K562 (cell line): ENCODE data around the gene PAF1. TPM values are rescaled to one million over a fixed set of nuclear protein-coding genes. Genes with fewer than 3 reads are reported as not detected.

ENCODE experiments used
- ATF7 ChIP-seq: fragments of 450-650 bp; IDR thresholded peaks from 2 replicates; pipeline ENCODE4 v1.7.1; 2014; ENCODE audit warnings: mild to moderate bottlenecking, moderate library complexity
- BRD9 ChIP-seq: fragments of 450-650 bp; IDR thresholded peaks from 2 replicates; pipeline ENCODE4 v1.6.1; 2018; ENCODE audit warnings: low read depth; ENCODE audit not compliant: partially characterized antibody
- CREBBP ChIP-seq: IDR thresholded peaks from one replicate; pipeline ENCODE4 v1.6.1; 2012; ENCODE audit warnings: low read depth, mild to moderate bottlenecking, control low read depth, inconsistent platforms, low read length
- CXXC5 ChIP-seq: fragments of 250-450 bp; sonication (Bioruptor Pico); IDR thresholded peaks from 2 replicates; pipeline ENCODE4 v1.8.0; 2022; ENCODE audit warnings: inconsistent platforms, mild to moderate bottlenecking, moderate library complexity
- MTA1 ChIP-seq: fragments of 450-650 bp; IDR thresholded peaks from 2 replicates; pipeline ENCODE4 v1.6.1; 2017; ENCODE audit warnings: borderline replicate concordance
- PHF8 ChIP-seq: fragments of 200-600 bp; sonication (generic); IDR thresholded peaks from 2 replicates; pipeline ENCODE4 v1.6.1; 2012; ENCODE audit warnings: mixed run types, mild to moderate bottlenecking, inconsistent platforms, low read length, moderate library complexity, borderline replicate concordance
- ZNF444 ChIP-seq: fragments of 250-450 bp; sonication (Bioruptor Pico); IDR thresholded peaks from 2 replicates; pipeline ENCODE4 v1.4.0; 2020; ENCODE audit warnings: mild to moderate bottlenecking, moderate library complexity
- ZNF551 ChIP-seq: fragments of 250-450 bp; sonication (Bioruptor Pico); IDR thresholded peaks from 2 replicates; pipeline ENCODE4 v1.5.0; 2021; ENCODE audit warnings: mild to moderate bottlenecking, moderate library complexity
- ZNF695 ChIP-seq: fragments of 450-650 bp; formaldehyde crosslinking; IDR thresholded peaks from 2 replicates; pipeline ENCODE4 v1.4.0; 2020; ENCODE audit warnings: mild to moderate bottlenecking, moderate library complexity
- ZNF707 ChIP-seq: fragments of 250-450 bp; sonication (Bioruptor Pico); conservative IDR thresholded peaks from 2 replicates; pipeline ENCODE4 v1.8.0; 2022; ENCODE audit warnings: inconsistent platforms, mild to moderate bottlenecking, moderate library complexity
- ZNF766 ChIP-seq: fragments of 200-800 bp; sonication (Bioruptor generic); conservative IDR thresholded peaks from 2 replicates; pipeline ENCODE4 v1.6.1; 2016; ENCODE audit warnings: missing genetic modification characterization, missing compliant biosample characterization
- polyA plus RNA-seq, 8 experiments: library from polyadenylated mRNA; depleted of rRNA in 4 of 8; stranded (reverse) in 5 of 8; unstranded in 3 of 8; fragments of >200 nt; fragmentation: Nextera tagmentation in 2 of 8; fragmentation: Illumina TruSeq in 1 of 8; extraction: Ambion mirVana in 2 of 8; extraction: Trizol in 1 of 8; gene quantifications; 2 replicates each; pipeline versions ENCODE4 v1.2.1 to v1.2.3, GENCODE V29; 2011 to 2014; ENCODE audit warnings: inconsistent platforms in 1 of 8, missing spikeins in 1 of 8
- total RNA-seq, 7 experiments: library from RNA; depleted of rRNA in 6 of 7; stranded (reverse); fragments of >200 nt in 6 of 7; fragmentation: Illumina TruSeq in 2 of 7; extraction: Trizol in 2 of 7; gene quantifications; 2 replicates each; pipeline versions ENCODE4 v1.2.1 to v1.2.3, GENCODE V29; 2011 to 2021; ENCODE audit warnings: low replicate concordance in 1 of 7
- TF ChIP-seq, protein P1 (sequence below): fragments of 250-450 bp; sonication (Bioruptor Pico); IDR thresholded peaks from 2 replicates; pipeline ENCODE4 v1.4.0; 2020
- TF ChIP-seq, protein P2 (sequence below): fragments of 450-650 bp; IDR thresholded peaks from 2 replicates; pipeline ENCODE4 v1.6.1; 2016; ENCODE audit warnings: mild to moderate bottlenecking
- TF ChIP-seq, protein P3 (sequence below): fragments of 250-450 bp; sonication (Bioruptor Pico); IDR thresholded peaks from 2 replicates; pipeline ENCODE4 v1.6.1; 2021; ENCODE audit warnings: mild to moderate bottlenecking

The PAF1 gene
- total and polyA plus RNA-seq, 9 of the 15 experiments (the other 6 are each of a cell fraction or from before 2014, with no cell fraction given): 1.5 to 45.0 (median 33.8) TPM

DNA sequence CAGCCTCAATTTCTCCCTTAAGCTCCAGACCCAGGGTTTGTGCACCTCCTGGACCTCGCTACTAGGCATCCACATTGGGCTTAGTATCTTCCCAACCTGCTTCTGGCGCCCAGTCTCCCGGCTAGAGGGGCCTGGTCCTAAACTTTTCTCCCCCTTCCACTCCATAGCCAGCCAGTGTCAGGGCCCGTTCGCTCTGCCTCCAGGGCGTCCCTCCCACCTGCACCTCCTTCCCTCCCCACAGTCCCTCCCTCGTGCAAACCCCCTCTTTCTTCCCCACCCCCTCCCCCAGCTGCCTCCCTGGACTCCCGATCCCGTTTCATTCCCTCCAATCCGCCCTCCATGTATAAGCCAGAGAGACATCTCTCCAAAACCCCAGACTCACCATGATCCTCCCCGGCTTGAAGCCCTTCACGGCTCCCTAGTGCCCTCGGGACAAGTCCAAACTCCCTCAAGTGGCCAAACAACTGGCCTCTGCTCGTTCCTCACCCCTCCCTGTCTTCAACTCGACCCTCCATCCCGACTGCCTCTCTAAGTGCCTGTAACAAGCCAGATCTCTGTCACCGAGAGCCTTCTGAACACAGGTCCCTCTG, 49.7 kb downstream of the PAF1 start (continued):
- TF ChIP-seq CXXC5 (CRISPR knock-in tag) (no peak), ZNF766 (CRISPR knock-in tag) (no peak), MTA1 (no peak), ZNF695 (CRISPR knock-in tag) (no peak), BRD9 (peak; percentile 50), ZNF551 (no peak), ZNF707 (CRISPR knock-in tag) (no peak; the same call in 1 of the 2 replicates), ZNF444 (CRISPR knock-in tag) (no peak), CREBBP (no peak), PHF8 (no peak), ATF7 (no peak)
- TF ChIP-seq, protein P1, sequence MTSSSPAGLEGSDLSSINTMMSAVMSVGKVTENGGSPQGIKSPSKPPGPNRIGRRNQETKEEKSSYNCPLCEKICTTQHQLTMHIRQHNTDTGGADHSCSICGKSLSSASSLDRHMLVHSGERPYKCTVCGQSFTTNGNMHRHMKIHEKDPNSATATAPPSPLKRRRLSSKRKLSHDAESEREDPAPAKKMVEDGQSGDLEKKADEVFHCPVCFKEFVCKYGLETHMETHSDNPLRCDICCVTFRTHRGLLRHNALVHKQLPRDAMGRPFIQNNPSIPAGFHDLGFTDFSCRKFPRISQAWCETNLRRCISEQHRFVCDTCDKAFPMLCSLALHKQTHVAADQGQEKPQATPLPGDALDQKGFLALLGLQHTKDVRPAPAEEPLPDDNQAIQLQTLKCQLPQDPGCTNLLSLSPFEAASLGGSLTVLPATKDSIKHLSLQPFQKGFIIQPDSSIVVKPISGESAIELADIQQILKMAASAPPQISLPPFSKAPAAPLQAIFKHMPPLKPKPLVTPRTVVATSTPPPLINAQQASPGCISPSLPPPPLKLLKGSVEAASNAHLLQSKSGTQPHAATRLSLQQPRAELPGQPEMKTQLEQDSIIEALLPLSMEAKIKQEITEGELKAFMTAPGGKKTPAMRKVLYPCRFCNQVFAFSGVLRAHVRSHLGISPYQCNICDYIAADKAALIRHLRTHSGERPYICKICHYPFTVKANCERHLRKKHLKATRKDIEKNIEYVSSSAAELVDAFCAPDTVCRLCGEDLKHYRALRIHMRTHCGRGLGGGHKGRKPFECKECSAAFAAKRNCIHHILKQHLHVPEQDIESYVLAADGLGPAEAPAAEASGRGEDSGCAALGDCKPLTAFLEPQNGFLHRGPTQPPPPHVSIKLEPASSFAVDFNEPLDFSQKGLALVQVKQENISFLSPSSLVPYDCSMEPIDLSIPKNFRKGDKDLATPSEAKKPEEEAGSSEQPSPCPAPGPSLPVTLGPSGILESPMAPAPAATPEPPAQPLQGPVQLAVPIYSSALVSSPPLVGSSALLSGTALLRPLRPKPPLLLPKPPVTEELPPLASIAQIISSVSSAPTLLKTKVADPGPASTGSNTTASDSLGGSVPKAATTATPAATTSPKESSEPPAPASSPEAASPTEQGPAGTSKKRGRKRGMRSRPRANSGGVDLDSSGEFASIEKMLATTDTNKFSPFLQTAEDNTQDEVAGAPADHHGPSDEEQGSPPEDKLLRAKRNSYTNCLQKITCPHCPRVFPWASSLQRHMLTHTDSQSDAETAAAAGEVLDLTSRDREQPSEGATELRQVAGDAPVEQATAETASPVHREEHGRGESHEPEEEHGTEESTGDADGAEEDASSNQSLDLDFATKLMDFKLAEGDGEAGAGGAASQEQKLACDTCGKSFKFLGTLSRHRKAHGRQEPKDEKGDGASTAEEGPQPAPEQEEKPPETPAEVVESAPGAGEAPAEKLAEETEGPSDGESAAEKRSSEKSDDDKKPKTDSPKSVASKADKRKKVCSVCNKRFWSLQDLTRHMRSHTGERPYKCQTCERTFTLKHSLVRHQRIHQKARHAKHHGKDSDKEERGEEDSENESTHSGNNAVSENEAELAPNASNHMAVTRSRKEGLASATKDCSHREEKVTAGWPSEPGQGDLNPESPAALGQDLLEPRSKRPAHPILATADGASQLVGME (CRISPR knock-in tag): 0 out of 2 replicates have a peak, but pooled peaks have one; percentile 45
- TF ChIP-seq, protein P2, sequence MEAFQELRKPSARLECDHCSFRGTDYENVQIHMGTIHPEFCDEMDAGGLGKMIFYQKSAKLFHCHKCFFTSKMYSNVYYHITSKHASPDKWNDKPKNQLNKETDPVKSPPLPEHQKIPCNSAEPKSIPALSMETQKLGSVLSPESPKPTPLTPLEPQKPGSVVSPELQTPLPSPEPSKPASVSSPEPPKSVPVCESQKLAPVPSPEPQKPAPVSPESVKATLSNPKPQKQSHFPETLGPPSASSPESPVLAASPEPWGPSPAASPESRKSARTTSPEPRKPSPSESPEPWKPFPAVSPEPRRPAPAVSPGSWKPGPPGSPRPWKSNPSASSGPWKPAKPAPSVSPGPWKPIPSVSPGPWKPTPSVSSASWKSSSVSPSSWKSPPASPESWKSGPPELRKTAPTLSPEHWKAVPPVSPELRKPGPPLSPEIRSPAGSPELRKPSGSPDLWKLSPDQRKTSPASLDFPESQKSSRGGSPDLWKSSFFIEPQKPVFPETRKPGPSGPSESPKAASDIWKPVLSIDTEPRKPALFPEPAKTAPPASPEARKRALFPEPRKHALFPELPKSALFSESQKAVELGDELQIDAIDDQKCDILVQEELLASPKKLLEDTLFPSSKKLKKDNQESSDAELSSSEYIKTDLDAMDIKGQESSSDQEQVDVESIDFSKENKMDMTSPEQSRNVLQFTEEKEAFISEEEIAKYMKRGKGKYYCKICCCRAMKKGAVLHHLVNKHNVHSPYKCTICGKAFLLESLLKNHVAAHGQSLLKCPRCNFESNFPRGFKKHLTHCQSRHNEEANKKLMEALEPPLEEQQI: no peak
- TF ChIP-seq, protein P3, sequence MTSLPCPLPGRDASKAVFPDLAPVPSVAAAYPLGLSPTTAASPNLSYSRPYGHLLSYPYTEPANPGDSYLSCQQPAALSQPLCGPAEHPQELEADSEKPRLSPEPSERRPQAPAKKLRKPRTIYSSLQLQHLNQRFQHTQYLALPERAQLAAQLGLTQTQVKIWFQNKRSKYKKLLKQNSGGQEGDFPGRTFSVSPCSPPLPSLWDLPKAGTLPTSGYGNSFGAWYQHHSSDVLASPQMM (CRISPR knock-in tag): no peak
